HG02571 (cell line): ENCODE measurements around the gene SLCO1C1.

ENCODE experiments used
- ATAC-seq: cut with Tn5 transposase; IDR thresholded peaks from one replicate; pipeline ENCODE4 v1.9.1; 2021; ENCODE audit warnings: mild to moderate bottlenecking, moderate library complexity; ENCODE audit not compliant: unreplicated experiment

SLCO1C1 gene

DNA sequence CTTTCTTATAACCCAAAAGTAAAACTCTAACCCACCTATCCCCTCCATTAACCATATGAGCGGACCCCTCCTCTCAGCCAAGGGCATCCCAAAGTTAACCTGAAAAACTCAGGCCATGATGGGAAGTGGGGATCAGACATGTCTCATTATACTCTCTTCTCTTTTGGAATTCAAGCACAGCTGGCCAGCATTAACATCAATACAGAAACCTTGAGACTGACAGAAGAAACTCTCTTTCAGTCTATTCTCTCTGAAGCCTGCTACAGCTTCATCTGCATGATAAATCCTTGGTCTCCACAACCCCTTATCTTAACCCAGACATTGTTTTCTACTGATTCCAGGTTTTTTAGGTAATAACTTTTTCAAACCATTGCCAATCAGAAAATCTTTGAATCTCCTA, 97.8 kb downstream of the SLCO1C1 start:
- no peak for ATAC-seq

DNA sequence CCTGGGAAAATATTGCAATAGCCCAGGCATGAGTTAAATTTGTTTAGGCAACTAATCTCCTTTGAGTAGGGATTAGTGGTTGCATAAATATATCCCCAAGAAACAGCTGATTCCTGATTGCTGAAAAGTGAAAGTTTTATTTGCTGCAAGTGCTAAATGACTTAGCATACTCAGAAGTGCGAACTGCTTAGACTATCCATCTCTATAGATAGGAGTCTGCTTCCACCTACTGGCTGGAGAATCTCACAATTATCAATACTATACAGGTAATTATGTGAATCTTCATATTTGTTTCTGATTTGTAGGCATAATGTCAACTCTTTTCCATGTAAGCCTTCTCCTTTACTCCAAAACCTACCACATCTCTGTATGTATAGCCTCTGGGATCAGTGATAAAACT, 103.4 kb downstream of the SLCO1C1 start:
- ATAC-seq = no peak

DNA sequence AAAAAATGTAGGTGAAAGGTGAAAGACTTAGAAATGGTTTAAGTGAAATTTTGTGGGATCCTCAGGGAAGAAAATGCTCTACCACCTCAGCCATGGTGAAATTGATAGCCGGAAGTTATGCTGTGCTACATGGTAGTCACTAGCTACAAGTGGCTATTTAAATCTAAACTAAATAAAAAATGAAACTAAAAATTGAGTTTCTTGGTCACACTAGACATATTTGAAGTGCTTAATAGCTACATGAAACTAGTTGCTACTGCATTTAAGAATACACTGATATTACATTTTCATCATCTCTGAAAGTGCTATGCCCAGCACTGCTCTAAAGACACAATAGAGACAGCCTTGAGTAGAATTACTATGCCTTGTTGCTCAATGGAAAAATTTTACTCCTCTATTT, 105.0 kb downstream of the SLCO1C1 start:
- no peak for ATAC-seq

DNA sequence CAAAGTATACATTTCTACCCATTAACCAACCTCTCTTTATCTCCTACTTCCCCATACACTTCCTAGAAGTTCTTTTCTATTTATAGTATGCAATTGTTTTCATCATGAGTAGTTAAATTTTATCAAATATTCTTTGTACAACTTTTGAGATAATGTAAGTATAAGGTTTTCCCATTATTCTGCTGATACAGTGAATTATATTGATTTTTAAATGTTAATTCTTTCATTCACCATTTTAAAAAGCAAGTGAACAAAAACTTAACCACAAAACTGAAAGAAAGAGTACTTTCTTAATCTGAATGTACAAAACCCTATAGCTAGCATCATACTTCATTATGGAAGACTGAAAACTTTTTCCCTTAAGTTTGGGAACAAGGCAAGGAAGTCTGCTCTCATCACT, 105.9 kb downstream of the SLCO1C1 start:
- no peak for ATAC-seq
